NCI-H1436 treated with DMSO at 0.1 percent for 48 hours (cell line): Measurements from ENCODE around the gene IQCB1.
"Not testable (repeated sequence)": the region's sequence is repeated elsewhere in the genome, so short reads cannot be mapped to it uniquely, and the experiment has no call there.

Experiments used
- DNase-seq: peaks from one replicate; lab custom pipeline; 2025; lab: John Stamatoyannopoulos, UW

Gene IQCB1

DNA sequence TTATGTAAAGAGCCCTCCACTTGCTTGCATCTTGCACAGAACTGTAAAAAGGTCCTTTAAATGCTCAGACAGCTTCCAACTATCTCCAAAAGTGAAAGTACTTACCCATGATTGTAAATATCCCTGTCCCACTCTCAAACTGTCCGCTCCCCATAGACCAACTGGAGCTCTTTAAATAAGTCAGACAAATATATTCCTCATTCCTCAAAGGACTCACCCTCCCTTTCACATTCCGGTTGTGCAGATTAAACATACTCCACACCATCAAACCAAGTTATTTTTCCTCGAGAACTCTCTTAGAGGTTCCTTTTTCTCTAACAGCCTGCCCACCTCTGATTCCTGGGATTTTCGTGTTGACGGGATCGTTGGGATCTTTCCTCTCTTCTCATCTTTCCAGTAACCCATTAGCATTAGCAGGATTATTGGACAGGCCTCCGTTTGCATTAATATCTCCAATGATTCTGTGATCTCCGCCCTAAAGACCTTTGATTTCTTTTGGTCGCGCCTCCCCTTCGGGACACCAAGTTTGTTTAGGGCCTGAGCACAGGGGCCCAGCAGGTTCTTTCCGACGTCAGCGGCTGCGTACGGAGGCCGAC is 86.1 kb downstream of the IQCB1 start:
- no peak for DNase-seq

DNA sequence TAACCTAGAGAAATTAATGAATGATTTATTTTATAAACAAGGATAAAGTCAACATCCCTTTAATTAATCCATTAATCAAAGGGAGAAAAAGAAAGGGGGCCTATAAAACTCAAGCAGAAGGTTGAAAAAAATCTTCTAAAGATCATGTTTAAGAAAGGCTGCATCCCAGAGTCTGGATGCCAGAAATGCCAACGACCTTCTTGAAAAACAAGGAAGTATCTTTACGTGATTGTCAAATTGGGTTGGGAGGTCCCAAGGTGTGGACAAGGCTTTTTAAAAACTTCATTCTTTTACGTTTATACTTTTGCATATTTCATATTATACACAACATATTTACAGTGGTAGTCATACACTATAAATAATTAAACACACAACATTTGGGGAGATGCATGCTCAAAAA is 86.9 kb downstream of the IQCB1 start:
- DNase-seq = no peak

DNA sequence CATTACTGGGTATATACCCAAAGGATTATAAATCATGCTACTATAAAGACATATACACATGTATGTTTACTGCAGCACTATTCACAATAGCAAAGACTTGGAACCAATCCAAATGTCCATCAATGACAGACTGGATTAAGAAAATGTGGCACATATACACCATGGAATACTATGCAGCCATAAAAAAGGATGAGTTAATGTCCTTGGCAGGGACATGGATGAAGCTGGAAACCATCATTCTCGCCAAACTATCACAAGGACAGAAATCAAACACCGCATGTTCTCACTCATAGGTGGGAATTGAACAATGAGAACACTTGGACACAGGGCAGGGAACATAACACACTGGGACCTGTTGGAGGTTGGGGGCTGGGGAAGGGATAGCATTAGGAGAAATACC is 91.8 kb downstream of the IQCB1 start:
- DNase-seq = not testable (repeated sequence)

- no peak for DNase-seq
Observed at GRCh38 chr3:121740896-121741295, 94.0 kb downstream of the IQCB1 start.

- DNase-seq = no peak
Observed at GRCh38 chr3:121739902-121740301, 95.0 kb downstream of the IQCB1 start.

DNA sequence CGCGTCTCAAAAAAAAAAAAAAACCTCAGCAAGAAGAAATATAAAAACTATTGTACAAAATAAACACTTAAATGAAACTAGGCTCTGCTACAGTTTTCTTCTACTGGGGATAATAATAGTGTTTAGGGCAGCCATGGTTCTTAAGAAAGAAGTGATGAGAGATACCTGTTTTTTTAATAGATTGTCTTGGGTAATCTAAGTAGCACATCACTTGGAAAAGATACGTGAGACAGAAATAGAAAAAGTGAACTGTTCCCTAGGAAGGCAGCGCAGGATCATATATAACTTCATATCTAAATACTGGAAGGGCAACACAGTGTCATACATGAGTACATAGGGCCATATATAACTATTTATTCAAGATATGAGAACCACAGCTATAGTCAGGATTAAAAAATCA is 97.2 kb downstream of the IQCB1 start:
- no peak for DNase-seq

DNA sequence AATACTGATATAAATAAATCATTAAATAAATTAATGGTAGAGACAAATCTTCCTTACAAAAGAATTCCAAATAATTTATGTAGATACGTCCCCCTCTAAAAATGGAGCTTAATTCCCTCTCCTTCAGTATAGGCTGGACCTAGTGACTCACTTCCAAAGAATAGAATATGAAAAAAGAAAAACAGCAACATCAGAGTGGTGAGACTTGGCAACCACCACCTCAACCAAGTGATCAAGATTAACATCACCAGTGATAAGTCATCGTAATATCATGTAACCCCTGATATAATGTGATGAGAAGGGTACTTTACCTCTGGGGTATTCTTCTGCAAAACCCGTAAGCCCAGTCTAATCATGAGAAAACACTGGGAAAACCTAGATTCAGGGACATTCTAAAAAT is 98.7 kb downstream of the IQCB1 start:
- no peak for DNase-seq

DNA sequence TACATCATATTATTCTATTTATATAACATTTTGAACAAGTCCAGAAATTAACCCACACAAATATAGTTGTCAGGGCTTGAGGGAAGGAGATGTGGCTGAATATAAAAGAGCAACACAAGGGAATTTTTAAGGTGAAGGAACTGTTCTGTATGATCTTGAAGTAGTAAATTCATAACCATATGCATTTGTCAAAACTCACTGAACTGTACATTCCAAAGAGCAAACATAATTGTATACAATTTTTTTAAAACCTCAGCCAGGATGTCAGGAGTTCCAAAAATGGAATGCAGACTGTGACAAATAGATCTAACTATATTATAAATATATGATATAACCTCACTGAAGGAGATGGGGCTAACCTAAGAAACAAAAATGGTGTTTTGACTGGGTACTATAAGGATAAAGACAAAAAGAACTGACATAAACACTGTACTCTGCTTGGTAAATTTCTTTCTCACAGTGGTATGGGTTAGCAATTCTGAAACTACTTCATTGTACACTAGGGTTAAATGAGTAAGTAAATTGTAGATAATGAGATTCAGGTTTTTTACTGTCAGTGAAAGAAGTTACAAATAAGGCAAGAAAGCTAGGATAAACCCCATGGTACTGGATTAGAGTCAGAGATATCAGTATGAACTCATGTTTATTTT is 99.7 kb downstream of the IQCB1 start:
- no peak for DNase-seq

- no peak for DNase-seq
Observed at GRCh38 chr3:121730940-121731687, 103.7 kb downstream of the IQCB1 start.

DNA sequence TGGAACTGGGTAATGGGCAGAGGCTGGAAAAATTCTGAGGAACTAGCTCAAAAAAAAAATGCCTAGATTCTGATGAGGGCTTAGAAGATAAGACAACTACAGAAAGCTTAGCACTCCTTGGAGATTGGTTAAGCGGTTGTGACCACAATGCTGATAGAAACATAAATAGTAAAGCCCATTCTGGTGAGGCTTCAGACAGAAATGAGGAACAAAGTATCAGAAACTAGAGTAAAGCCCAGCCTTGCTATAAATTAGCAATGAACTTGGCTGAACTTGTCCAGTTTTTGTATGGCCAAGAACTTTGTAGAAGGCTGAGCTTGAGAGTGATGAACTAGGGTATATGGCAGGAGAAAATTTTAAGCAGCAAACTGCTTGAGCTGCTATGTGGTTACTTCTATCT is 110.7 kb downstream of the IQCB1 start:
- DNase-seq = no peak

GRCh38 chr3:121723485-121723884 is 111.4 kb downstream of the IQCB1 start:
- no peak for DNase-seq

- DNase-seq = no peak
Observed at GRCh38 chr3:121722411-121722810, 112.4 kb downstream of the IQCB1 start.

DNA sequence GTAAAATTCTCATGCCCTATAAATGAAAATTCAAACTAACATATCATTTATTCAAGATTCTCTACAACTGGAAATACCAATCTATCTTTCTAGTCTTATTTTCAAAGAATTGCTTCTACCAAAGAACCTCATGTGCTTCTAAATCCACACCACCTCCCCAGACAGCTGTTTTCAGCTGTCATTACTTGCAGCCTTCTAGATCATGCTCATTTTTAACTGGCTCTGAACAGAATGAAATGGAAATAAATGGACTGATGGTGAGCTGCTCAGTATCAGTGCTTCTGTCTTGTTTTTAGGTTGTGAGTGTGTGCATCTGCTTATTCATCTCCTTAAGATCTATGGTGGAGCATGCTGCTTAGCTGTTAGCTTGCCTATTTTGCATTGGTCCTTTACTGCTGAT is 114.7 kb downstream of the IQCB1 start:
- no peak for DNase-seq
